ENCODE results near the gene TBKBP1.

The TBKBP1 gene

DNA sequence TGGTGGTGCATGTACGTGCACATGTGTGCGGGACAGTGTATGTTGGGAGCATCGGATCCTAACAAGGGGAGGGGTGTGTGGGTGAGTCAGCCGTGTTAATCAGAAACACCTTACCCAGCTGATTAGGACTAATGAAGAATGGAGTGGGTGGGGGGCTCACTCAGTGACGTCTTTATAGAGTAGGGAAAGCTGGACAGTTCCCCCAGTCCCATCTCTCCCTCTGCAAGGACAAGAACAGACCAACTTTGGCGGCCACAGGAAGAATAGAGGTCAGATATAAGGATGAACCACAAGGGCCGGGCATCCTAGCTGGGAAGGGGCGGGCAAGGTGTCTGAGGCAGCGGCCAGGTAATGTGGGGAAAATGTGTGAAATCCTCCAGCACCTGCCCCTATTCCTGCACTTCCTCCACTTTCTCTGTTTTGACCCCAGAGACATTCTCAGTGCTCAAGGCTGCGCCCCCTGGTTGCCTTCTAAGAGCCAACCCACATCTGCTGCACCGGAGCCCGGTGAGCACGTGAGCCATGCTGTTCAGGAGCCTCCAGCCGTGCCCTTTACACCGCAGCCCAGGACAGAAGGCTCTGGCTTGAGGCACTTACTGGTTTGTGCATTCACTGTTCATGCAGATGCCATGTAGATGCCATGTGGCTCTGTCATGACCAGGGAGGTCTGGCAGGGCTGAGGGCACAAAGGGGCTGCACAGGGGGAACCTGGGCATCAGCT lies 20.2 kb downstream of the TBKBP1 start:
- DNase-seq, result no peak

DNA sequence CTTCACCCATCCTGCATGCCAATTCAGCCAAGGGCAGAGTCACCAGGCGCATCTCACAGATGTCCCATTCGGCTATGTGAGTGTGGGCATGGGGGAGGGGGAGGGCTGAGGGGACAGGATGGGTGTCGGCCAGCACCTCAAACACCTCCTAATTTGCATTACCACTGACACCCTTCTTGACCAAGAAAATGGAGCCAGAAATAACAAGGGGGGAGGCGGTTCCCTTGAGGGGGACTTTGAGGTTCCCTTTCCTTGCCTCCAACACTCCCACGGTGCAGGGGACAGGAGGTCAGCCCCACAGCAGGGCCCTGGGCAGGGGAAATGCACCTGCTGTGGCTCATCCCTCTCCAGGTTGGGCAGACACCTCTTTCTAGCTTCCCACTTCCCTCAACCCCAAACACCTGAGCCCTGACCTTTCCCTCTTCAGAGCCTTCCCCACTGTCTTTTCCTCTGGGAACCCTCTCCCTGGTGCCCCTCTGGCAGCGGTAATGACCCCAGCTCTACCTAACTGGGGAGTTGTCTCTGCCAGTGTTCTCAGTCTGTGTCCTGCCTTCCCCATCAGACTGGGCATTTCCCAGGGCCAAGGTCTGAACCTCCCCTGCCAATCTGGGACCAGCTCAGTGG lies 20.9 kb downstream of the TBKBP1 start:
- no peak for DNase-seq

DNA sequence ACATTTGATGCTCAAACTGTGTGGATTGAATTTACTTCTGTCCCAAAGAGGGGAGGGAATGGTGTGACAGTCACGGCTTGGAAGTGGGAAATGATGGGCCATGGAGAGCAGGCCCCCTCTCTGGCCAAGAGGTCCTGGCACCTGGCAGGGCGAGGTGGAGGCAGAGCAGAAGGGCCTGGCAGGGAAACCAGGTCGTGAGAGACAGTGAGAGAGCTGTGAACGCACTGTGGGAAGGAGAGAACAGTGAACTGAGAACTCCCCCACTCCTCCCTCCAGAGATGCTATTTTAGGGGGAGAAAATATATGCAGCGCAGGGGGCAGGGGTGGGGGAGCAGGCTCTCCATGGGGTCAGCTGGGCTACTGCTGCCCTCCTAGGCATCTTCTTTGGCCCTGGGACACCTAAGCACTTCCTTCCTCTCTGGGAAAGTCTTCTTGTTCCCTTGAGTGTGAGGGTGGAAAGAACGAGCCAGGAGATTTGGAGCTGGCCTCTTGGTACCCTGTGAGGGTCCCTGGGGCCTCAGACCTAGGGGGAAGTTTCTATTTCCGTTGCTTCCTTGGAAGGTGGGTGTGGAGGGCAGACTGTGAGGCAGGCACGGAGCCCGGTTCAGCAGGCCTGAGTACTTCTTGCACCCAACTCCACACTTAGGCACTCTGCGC lies 21.8 kb downstream of the TBKBP1 start:
- DNase-seq, result no peak

DNA sequence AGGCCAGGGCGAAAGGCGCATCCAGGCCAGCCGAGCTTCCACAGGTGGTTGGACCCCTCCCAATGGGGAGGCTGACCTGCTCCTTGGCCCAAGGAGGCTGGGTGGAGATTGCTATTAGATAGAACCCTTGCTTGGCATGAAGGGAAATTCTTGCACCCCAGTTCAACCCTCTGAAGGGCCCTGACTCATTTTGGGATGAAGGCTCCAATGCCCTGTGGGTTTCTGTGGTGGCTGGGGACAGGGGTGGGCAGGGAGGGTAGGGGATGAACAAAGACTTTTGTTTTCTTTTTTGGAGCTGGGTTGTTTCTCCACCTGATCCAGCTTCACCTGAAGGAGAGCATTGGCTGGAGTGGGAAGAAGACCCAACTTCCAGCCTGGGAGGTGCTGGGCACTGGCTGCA lies 22.4 kb downstream of the TBKBP1 start:
- no peak for DNase-seq

DNA sequence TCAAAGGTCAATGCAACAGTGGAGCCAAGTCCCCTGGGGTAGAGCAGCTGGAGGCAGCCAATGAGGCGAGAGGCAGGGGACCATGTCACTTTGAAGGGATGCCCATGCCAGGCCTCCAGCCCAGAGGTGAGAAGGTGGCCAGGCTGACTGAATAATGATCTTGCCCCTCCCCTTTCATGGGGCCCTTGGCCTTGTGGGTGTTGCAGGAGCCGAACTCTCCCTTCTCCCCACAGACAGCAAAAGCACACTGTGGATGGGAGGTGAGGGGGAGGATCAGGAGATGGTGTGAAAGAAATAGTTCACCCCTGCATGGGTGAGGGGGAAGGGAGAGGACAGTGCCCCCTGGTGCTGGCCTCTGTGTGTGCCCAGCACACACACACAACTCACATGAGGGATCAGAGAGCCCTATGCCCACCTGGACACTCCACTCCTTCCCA lies 23.3 kb downstream of the TBKBP1 start:
- DNase-seq, result no peak

DNA sequence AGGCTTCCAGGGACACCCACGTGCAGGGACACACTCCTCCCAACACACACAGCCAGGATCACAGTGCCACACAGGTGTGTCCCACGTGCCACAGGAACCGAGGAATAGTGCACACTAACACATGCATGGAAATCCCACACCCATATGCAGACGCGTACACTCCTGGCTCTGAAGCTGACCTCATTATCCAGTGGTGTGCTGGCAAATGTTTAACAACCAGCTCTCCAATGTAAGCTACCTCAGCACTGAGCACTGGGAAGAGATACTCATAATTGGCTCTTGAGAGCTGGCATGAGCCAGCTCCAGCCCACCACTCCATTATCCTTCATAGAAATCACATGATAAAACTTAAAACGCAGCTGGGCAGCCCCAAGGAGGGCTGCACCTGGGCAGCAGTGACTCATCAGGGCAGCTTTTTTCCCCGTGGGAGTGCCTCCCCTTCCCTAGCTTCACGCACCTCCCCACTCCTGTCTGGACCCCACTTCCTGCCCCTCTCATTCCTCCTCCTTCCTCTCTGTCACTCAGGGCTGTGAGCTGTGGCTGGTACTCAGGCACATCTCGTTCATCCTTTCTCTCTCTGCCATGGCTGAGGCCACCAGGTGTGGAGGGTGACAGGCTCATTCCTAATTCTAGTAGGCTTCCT lies 24.1 kb downstream of the TBKBP1 start:
- DNase-seq, result no peak

DNA sequence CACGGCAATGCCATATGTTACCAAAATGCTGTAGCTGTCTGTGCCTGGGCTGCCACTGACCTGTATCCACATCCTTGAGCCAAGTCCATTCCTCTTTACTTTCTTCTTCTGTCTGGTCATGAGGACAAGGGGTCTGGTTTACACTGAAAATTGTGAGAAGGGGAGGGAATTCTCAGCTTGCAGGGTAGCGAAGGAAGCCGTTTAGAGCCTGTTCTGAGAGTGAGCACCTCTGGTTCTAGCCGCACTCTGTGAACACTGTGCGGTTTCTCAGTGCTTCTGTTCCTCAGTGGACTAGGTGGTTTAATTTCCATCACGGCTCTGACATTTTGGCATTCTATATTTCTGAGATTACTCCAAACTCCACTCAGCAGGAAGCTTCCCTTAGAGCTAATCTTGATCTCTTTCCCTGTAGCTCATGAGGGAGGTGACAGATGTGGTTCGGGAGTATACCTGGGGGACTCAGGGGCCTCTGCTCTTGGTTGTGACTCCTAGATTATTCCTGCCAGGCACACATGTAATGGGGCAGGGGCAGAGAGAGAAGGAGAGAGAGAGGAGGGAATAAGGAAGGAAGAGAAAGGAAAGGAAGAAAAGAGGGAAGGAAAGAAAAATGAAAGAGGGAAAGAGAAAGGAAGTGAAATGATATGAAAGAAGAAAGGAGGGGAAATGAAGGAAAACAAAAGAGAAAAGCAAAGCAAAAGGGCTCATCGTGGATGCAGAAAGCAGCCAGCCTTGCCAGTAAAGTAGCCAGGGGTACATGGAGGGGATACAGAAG lies 24.9 kb downstream of the TBKBP1 start:
- DNase-seq, result no peak

DNA sequence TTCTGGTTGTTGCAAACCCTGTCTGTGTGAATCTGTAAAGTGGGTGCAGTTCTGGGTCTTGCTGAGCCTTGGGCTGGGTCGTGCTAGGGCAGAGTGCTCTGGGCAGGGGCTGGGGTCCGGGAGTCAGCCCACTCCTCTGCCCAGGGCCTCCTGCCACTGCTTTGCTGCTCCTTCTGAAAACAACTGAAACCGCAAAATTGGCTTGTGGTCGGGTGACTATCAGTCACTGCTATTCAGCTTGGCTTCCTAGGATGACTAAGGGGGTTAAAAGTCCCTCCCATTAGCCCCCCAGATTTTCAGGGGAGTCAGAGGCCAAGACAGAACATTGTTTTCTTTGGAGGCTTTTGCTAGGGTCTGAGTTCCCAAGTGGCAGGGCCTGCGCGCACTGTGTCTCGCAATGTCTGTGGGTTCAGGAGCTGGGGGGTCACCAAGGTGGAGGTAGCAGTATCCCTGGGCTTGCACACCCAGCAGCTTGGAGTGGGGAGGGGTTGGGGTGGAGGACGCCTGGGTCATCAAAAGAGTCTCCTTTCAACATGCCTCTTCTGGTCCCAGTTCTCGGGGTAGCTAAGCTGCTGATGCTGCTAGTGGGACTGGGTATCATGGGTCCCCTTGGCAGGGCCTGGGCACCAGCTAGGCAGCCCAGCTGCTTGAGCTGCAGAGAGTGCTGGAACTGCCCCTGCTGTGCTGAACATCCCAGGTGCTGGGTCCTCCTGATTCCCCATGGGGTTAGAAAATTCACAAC lies 25.6 kb downstream of the TBKBP1 start:
- no peak for DNase-seq

DNA sequence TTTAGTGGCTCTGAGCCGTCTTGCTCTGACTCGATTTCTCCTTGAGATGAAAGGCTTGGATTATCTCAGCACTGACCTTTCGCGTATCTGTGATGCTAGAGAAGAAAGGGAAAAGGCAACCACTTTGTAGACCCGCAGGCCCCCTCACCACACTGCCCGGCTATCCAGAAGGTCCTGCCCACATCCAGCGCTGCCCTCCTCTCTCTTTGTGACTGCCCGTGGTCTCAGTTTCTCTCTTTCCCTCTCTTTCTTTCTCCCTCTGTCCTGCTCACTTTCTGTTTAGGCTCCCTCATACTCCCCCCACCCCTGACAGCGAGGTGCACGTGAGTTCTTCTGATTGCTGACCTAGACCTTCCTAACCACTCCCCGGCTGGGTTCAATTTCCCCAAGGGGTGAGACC lies 26.2 kb downstream of the TBKBP1 start:
- DNase-seq, result no peak

DNA sequence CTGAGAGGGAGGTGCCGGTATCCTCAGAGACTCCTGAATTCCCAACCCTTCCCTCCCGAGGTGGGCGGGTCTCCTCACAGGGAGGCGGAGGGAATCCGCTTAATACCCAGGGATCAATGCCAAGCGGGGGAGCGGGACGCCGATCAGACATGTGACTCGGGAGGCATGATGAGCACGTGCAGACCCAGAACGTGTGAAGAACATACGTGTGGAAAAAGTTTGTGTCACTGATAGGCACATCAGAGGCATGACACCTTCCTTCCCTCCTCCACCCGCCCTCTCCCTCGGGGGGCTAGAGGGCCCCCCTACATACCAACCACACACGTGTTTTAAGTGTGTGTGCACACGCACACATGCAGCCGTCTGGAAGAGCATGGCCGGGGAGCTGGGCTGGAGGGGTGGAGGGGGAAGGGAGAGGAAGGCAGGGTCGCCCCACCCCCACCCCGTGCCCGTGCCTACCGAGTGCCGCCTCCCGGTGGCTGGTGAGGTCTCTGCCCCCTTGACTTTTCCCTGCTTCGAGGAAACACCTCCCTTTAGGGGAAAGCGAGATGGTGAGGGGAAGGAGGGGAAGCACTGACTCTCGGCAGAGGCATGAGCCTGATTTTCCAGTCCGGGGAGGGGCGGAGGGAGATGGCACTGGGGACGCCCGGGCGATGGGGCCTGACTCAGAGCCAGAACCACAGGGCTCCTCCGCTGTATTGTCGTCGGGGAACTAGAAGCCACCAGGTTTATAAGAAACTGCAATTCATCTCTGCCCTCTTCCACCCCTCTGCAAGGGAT lies 27.0 kb downstream of the TBKBP1 start:
- peak in 1 of 56 donors; percentile 4 for DNase-seq

DNA sequence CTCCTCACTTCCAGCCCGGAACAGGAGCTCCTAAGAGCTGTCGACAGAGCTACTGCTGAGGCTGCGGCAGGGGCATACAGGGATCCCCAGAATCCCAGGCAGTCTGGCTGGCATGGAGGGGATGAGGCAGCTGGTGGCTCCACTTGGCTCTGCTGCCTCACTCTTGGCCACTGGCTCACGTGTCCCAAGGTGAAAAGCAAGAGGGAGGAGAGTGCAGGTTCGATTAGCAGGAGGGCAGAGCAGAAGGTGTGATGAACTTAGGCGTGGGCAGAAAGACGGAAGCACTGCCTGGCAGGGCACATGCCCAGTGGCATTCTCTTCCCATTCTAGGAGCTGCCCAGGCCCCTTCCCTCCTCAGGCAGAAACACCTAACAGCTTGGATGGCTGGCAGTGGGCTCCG lies 27.8 kb downstream of the TBKBP1 start:
- DNase-seq, result no peak

DNA sequence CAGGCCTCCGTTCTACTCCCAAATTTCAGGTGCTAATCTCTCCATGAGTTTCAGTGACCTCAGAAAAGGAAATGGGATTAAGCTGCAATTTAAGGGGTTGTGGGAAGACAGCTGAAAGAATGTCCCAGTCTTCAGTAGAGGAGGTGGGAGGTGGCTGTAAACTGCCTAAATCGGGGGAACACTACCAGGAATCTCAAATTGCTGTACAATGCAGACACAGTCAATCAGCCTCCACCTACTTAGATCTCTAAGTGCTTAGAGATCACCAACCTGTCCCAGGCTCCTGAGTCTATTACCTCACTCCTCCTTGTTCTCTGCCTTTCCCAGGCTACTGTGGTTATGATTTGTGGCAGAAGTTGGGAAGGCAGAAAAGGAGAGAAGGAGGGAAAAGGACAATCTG lies 30.7 kb downstream of the TBKBP1 start:
- DNase-seq, result no peak

DNA sequence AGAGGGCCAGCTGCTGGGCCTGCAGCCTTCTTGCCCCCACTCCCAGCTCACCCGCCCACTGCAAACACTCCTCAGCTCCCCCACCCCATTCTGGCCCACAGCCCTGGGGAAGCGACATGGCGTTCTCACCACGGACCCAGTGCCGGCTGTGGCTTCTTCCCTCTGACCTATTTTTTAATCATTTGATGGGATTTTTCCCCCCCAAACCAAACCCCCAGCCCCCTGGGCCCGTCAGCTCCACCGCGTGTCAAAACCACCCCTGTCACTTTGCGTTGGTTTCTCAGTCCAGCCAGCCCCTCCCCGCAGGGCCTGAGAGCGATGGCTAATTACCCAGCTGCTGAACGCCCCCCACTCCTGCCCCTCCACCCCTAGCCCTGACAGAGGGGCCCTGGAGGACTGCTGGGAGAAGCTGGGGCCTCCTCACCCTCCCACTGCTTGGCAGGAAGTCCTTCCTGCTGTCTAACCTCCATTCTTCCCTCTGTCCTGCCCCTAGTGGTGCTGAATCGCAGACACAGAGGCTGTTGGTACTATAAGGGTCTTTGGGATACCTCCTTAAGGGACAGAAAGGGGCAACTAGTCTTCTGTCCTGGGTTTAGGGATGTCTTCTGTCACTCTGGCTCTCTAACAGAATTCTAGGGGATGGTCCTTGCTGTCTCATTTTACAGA lies 31.6 kb downstream of the TBKBP1 start:
- DNase-seq, result no peak

DNA sequence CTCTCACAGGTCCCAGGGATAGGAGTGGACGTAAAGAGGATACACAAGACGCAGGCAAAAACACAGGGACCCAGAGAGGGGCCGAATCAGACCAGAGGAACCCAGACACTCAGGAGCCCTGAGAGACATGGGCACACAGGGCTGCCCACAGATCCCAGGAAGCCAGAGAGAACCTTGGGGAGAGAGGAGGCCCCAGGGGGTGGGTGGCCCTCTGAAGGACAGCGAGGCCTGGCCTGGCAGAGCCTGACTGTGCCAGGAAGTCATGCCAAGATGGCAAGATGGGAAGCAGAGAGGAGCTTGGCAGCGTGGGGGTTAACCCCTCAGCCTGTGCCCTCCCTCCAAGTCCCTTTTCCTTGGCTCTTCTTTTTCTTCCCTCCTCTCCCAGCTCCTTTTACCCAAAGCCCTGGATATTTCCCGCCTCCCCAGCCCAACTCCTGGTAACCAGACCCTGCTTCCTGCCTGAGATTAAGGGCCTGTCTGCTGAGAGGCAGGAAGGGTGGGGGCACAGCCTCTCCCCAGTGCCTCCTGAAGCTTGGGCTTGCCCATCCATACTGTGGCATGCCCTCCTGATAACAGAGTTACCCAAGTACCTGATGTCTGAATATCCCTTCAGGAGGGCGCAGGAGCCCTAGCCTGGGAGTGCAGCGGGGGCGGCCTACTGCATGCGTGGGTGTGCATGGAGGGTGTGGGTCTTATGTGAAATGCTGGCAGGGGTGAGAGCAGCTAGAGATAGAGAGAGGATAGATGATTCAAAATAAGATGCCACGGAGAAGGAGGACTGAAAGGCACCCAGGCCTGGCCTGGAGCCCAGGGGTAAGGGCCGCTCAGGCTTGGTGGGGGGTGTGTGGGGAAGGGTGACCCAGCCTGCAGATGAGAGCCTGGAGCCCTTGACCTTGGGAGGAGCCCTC lies 33.1 kb downstream of the TBKBP1 start:
- DNase-seq, result peak in 1 of 56 donors; percentile 10

DNA sequence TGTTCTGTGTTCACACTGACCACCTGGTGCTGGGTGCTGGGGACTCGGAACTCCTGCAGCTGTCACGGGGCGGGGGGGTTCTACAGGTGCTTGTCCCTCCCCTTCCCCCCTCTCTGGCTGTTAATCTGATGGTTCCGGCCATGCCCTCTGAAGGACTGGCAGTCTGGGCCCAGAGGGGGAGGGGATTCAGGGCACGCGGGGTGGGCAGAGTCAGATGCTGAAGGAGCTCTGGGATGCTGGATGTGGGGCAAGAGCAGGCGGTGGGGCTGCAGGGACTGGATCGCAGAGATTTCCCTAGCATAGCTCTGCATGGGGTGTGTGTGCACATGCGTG lies 33.7 kb downstream of the TBKBP1 start:
- no peak for DNase-seq

DNA sequence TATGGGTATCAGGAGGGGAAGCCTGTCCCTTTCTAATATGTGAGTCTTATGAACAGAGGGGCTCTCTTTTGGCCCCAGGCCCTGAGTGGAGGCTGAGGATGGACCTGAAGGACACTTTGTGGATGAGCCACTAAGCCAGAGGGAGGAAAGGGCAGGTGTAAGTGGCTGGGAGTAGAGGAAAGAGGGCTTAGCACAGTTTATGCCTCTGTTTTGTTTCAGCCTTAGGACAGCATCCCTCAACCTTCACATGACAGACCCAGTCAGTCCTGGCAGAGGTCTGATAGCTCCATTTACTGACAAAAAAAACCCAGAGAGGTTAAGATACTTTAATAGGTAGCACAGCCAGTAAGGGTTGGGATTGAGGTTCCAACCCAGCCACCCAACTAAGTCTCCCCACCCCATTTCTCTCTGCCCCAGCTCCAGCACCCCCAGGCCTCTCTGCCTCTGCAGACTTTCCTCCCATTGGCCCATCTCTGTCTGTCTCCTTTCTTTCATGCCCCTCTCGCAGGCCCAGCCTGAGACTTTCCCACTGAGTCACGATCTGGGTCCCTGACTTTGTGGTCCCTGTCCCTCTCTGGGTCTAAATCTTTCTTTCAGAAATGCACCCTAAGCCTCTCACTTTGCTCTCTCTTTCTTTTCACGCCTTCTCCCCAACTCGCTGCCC lies 34.4 kb downstream of the TBKBP1 start:
- no peak for DNase-seq

DNA sequence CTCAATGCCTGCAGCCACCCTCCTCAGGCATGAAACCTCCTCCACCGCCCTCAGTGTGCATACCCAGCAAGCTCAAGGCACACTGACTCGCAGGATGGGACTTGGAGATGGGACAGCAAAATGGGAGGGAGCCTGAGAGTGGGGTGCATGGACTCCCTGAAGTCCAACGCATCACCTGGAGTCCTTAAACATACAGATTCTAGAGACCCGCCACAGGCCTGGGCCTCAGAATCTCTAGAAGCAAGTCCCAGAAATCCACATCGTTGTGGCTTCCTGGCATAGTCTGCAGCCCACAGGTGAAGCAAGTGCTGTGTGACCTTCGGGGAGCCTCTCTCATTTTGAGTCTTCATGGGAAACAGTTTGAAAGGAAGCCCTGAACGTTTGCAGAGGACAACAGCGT lies 35.5 kb downstream of the TBKBP1 start:
- DNase-seq, result no peak

DNA sequence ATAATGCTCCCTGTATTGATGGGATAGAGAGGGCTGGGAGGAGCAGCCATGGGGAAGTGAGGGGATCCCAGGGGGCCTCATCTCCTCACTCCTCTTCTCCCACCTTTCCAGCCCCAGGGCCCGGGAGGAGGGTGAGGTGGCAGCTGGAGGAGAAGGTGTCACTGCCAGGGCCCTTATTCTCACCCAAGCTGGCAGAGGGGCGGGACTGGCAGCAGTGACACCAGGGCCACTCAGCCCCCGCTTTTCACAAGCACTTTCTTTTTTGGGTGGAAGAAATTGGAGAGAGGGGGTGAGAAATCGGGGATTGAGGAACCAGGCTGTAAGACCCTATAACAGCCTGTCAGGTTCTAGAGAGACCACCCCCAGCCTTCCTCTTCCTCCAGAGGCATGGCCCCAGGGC lies 36.7 kb downstream of the TBKBP1 start:
- no peak for DNase-seq
